Common myeloid progenitor, CD34-positive (primary cell): ENCODE results near the gene RAB4B. TPM values are rescaled to one million over a fixed set of nuclear protein-coding genes. Genes with fewer than 3 reads are reported as not detected.
"Not testable (repeated sequence)": the region's sequence is repeated elsewhere in the genome, so short reads cannot be mapped to it uniquely, and the experiment has no call there.

Experiments used
- CTCF ChIA-PET: fragments of 350-600 bp; sonication (Branson Sonifier 250); formaldehyde crosslinking; loops from one replicate; lab custom pipeline; 2021; ENCODE audit warnings: antibody characterized with exemption; lab: Charles Lee
- POLR2A ChIA-PET: fragments of 350-600 bp; sonication (Branson Sonifier 250); formaldehyde crosslinking; loops from one replicate; lab custom pipeline; 2021; ENCODE audit warnings: antibody characterized with exemption; lab: Charles Lee
- DNase-seq, 3 donors: peaks; one replicate each; pipeline versions ENCODE4 v3.0.0 to v3.0.0-alpha.2; 2013
- H3K27ac ChIP-seq, 2 experiments: 1 replicate in 1 of 2; 2 replicates in 1 of 2; pipeline ENCODE4 v1.7.0; 2013; ENCODE audit warnings: inconsistent platforms in 2 of 2, low read length in 2 of 2, mild to moderate bottlenecking in 2 of 2, low read depth in 1 of 2, moderate library complexity in 1 of 2; ENCODE audit not compliant: severe bottlenecking in 2 of 2, insufficient read depth in 1 of 2, poor library complexity in 1 of 2
- H3K27me3 ChIP-seq, 5 experiments: replicated peaks in 2 of 5; 1 replicate in 3 of 5; 2 replicates in 2 of 5; pipeline versions ENCODE4 v1.6.1 to v1.7.0; 2013; ENCODE audit warnings: low read length in 4 of 5, mild to moderate bottlenecking in 2 of 5, moderate library complexity in 2 of 5, inconsistent platforms in 1 of 5; ENCODE audit not compliant: insufficient read depth in 5 of 5, control insufficient read depth in 4 of 5
- H3K36me3 ChIP-seq, 4 experiments: 1 replicate in 2 of 4; 2 replicates in 2 of 4; pipeline versions ENCODE4 v1.6.1 to v1.7.0; 2013; ENCODE audit warnings: low read length in 3 of 4, control low read depth in 1 of 4, mild to moderate bottlenecking in 1 of 4; ENCODE audit not compliant: control insufficient read depth in 4 of 4, insufficient read depth in 4 of 4
- H3K4me1 ChIP-seq, 4 experiments: 1 replicate in 3 of 4; 2 replicates in 1 of 4; pipeline versions ENCODE4 v1.6.1 to v1.7.1; 2013; ENCODE audit warnings: low read length in 3 of 4, mild to moderate bottlenecking in 3 of 4, control low read depth in 1 of 4, inconsistent platforms in 1 of 4, moderate library complexity in 1 of 4; ENCODE audit not compliant: control insufficient read depth in 4 of 4, insufficient read depth in 4 of 4; ENCODE audit errors: control extremely low read depth in 1 of 4
- H3K4me3 ChIP-seq, 7 experiments: 1 replicate in 4 of 7; 2 replicates in 3 of 7; pipeline versions ENCODE4 v1.5.1 to v1.7.0; 2013; ENCODE audit warnings: mild to moderate bottlenecking in 7 of 7, low read length in 6 of 7, moderate library complexity in 6 of 7, inconsistent platforms in 2 of 7, low read depth in 2 of 7, control low read depth in 1 of 7; ENCODE audit not compliant: insufficient read depth in 4 of 7, control insufficient read depth in 1 of 7; ENCODE audit errors: extremely low read depth in 1 of 7
- H3K9me3 ChIP-seq, 5 experiments: 1 replicate in 4 of 5; 2 replicates in 1 of 5; pipeline versions ENCODE4 v1.6.1 to v1.7.1; 2013; ENCODE audit warnings: low read length in 4 of 5, mild to moderate bottlenecking in 2 of 5, inconsistent platforms in 1 of 5, low read depth in 1 of 5, moderate library complexity in 1 of 5; ENCODE audit not compliant: control insufficient read depth in 4 of 5, insufficient read depth in 2 of 5; ENCODE audit errors: control extremely low read depth in 1 of 5
- WGBS: methylation state at CpG from one replicate; pipeline ENCODE4 v1.1.5; 2013; ENCODE audit not compliant: insufficient coverage; 5-methylcytosine and 5-hydroxymethylcytosine counted together
- polyA plus RNA-seq: library from polyadenylated mRNA; unstranded; fragments of 120-200 nt; gene quantifications from one replicate; pipeline ENCODE4 v1.2.1, GENCODE V29; 2013

The RAB4B gene, protein sequence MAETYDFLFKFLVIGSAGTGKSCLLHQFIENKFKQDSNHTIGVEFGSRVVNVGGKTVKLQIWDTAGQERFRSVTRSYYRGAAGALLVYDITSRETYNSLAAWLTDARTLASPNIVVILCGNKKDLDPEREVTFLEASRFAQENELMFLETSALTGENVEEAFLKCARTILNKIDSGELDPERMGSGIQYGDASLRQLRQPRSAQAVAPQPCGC
- polyA plus RNA-seq, result 24.9 TPM

DNA sequence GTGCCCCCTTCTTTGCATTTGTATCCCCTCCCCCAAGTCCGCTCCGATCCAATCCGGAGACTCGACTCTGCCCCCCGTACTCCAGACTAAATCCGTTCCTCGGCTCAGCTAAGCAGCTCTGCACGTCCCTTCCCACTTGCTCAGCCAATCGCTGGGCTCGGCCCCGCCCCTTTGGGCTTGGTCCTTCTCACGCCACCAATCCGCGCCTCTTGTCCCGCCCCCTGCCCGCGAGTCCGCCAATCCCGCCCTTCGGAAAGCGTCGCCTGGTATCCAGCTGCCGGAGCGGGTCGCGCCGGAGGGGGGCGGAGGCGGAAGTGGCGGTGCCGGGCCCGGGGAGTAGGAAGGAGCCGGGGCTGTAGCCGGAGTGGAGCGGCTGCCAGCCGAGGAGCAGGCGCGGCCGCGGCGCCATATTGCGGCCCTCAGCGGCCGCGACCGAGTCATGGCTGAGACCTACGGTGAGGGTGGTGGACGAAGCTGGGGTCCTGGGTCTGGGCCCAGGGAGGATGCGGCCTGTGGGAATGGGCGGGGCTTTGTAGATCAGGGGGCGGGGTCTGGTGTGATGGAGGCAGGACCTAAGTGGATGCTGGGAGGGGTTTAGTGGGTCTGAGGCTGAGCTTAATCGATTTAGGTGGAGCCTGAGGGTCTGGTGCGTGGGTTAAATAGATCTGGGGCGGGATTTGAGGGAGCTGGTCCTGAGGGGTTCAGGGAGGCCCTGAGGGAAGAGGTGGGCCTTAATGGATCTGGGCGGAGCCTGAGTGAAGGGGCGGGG lies at the start of gene RAB4B:
TSS of gene RAB4B (plus strand) at position 311 of the 769 bp plus-strand sequence. CDS start at position 440, 129 bp downstream.
- 0% methylated on average over 43 of the region's 56 CpGs for WGBS
- CTCF ChIA-PET, result interaction anchor here (1.1 to 4.2 kb wide), 8 partner anchors 9 to 502 kb away, joined by 3 to 25 read pairs (median 5); partner anchors contain the start of gene EGLN2
- POLR2A ChIA-PET, result interaction anchor here (0.6 to 3.7 kb wide), 10 partner anchors 20 to 265 kb away, joined by 3 to 28 read pairs (median 6); partner anchors contain the start of genes ACTMAP, COQ8B, EGLN2 and NUMBL

DNA sequence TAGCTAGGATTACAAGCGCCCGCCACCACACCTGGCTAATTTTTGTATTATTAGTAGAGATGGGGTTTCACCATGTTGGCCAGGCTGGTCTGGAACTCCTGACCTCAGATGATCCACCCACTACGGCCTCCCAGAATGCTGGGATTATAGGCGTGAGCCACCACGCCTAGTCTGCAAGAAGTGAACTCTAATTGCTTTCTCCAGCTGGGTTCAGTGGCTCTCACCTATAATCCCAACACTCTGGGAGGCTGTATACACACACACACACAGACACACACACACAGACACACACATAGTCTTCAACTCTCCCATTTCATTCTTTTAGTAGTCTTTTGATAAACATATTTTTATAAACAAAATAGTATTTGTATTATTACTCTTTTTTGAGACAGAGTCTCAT lies 48.0 kb upstream of the RAB4B start:
- peaks cover 13 to 78% (median 50%) of the 10 kb centered on the region in 4 experiments for H3K36me3 ChIP-seq
- CTCF ChIA-PET, result interaction anchor here (1.2 kb wide), 1 partner anchor 14 kb away, joined by 3 read pairs; no protein-coding TSS in a partner anchor
- H3K9me3 ChIP-seq, POLR2A ChIA-PET, H3K27ac ChIP-seq, H3K27me3 ChIP-seq, H3K4me3 ChIP-seq, DNase-seq, H3K4me1 ChIP-seq: not testable (repeated sequence)
- no CpG with 5 or more reads among the region's 5 CpGs for WGBS

More for the DNA sequence above, at the start of gene RAB4B:
- peak within 1 kb of the TSS; percentile 94 for H3K27ac ChIP-seq
- H3K36me3 ChIP-seq, result peaks cover 0 to 4% (median 1%) of the 10 kb centered on the region in 4 experiments
- no peaks in the 10 kb centered on the region for H3K9me3 ChIP-seq
- H3K4me1 ChIP-seq, result peaks cover 6 to 33% (median 18%) of the 10 kb centered on the region in 4 experiments
- H3K27me3 ChIP-seq, result no peaks in the 10 kb centered on the region
- peak; percentile 100 for DNase-seq
- peak within 1 kb of the TSS; percentile 47 to 97 (median 78) for H3K4me3 ChIP-seq

DNA sequence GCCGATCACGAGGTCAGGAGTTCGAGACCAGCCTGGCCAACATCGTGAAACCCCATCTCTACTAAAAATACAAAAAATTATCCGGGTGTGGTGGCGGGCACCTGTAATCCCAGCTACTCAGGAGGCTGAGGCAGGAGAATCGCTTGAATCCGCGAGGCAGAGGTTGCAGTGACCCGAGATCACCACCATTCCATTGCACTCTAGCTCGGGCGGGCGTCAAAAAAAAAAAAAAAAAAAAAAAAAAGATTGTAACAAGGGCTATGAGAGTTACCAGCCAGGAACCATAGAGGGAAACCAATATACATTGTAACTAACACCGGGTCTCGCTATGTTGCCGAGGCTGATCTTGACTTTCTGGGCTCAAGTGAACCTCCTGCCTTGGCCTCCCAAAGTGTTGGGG lies 45.7 kb upstream of the RAB4B start:
- WGBS, result 98% methylated on average over 6 of the region's 16 CpGs
- peaks cover 15 to 83% (median 53%) of the 10 kb centered on the region in 4 experiments for H3K36me3 ChIP-seq
- H3K4me1 ChIP-seq, CTCF ChIA-PET, H3K27ac ChIP-seq, POLR2A ChIA-PET, H3K4me3 ChIP-seq, H3K27me3 ChIP-seq, DNase-seq, H3K9me3 ChIP-seq: not testable (repeated sequence)

DNA sequence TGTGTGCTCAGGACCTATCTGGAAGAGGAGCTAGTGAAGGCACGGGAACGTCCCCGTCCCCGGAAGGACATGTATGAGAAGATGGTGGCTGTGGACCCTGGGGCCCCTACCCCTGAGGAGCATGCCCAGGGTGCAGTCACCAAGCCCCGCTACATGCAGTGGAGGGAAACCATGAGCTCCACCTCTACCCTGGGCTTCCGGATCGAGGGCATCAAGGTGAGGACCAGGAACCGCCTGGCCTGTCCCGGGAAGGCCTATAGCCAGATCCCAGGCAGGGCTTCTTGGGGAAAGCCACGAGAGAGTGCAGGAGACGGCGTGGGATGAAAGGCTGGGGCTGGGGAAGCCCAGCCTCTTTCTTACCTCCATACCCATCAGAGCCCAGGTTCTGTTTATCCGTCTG lies 44.9 kb upstream of the RAB4B start:
- ChIA-PET POLR2A (no interaction called here), CTCF (interaction anchor here (0.6 to 1.7 kb wide), 3 partner anchors 9 to 11 kb away, joined by 3 to 6 read pairs (median 6); no protein-coding TSS in a partner anchor)
- WGBS, result 93% methylated on average over 11 of the region's 13 CpGs
- Histone ChIP-seq H3K4me3 (no peak overlapping the region), H3K36me3 (peaks cover 7 to 79% (median 50%) of the 10 kb centered on the region in 4 experiments), H3K4me1 (no peaks in the 10 kb centered on the region), H3K27me3 (no peaks in the 10 kb centered on the region), H3K9me3 (no peaks in the 10 kb centered on the region), H3K27ac (no peak overlapping the region)
- no peak for DNase-seq

DNA sequence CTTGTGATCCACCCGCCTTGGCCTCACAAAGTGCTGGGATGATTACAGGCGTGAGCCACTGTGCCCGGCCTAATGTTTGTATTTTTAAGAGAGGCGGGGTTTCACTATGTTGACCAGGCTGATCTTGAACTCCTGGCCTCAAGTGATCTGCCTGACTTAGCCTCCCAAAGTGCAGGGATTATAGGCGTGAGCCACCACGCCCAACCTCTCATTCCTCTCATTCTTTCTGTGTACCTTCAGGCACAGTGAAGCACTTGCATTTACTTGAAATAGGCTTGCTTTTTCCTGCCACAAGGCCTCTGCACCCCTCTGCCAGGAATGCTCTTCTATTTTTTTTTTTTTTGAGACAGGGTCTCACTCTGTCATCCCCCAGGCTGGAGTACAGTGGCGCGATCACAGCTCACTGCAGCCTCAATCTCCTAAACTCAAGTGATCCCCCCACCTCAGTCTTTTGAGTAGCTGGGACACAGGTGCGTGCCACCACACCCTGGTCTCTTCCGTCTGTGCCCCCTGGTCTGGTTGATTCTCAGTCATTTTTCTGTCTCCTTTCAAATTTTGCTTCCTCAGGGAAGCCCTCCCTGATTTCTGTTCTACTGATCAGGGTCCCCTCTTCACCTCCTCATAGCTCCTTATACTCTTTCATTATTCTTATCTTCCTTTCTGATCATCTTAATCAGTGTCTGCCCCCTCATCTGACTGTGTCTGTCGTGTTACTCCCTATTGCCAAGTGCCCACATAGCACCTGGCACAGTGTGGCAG lies 42.9 kb upstream of the RAB4B start:
- H3K4me3 ChIP-seq, result no peak overlapping the region
- H3K36me3 ChIP-seq, result peaks cover 5 to 81% (median 57%) of the 10 kb centered on the region in 4 experiments
- H3K27ac ChIP-seq, result no peak overlapping the region
- H3K9me3 ChIP-seq, result no peaks in the 10 kb centered on the region
- H3K27me3 ChIP-seq, result no peaks in the 10 kb centered on the region
- WGBS, result 99% methylated on average over 10 of the region's 11 CpGs
- no peak for DNase-seq
- POLR2A ChIA-PET, result interaction anchor here (0.6 kb wide), 1 partner anchor 66 kb away, joined by 3 read pairs; no protein-coding TSS in a partner anchor
- H3K4me1 ChIP-seq, result no peaks in the 10 kb centered on the region
- CTCF ChIA-PET, result interaction anchor here (0.8 to 1.0 kb wide), 2 partner anchors 9 to 11 kb away, joined by 3 to 5 read pairs; no protein-coding TSS in a partner anchor

DNA sequence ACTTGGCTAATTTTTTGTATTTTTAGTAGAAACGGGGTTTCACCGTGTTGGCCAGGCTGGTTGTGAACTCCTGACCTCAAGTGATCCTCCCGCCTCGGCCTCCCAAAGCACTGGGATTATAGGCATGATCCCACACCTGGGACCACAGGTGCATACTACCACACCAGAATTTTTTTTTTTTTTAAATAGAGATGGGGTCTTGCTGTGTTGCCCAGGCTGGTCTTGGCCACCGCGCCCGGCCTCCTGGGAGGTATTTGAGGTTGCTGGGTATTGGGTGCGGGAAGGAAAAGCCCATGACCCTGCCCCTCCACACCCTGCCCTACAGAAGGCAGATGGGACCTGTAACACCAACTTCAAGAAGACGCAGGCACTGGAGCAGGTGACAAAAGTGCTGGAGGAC lies 41.4 kb upstream of the RAB4B start:
- WGBS, result 100% methylated on average over 4 of the region's 9 CpGs
- CTCF ChIA-PET, result interaction anchor here (1.9 kb wide), 1 partner anchor 9 kb away, joined by 6 read pairs; no protein-coding TSS in a partner anchor

More for the DNA sequence above, 41.4 kb upstream of the RAB4B start:
- Histone ChIP-seq H3K4me3 (no peak overlapping the region), H3K4me1 (no peaks in the 10 kb centered on the region), H3K27ac (no peak overlapping the region), H3K9me3 (no peaks in the 10 kb centered on the region), H3K27me3 (no peaks in the 10 kb centered on the region), H3K36me3 (peaks cover 2 to 70% (median 49%) of the 10 kb centered on the region in 4 experiments)
- POLR2A ChIA-PET, result no interaction called here
- no peak for DNase-seq
